ENCODE data around the gene R3HDM1.

DNA sequence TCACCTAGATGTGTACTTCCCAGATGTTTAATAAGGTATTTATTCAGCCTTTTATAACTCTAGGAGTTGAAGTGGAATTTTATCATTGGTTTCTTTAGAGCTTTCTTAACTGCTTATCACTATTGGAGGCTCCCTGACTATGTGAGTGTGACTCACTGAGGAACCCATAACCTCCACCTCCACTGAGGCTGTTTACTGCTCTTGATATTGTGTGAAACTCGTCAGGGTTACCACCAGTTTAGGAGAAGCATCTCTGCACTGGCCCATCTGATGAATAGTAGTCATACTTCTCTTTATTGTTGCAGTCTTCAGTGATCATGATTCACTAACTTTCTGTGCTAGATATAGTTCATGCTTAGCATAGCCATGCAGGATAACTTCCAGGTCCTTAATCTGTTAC, 130.8 kb downstream of the R3HDM1 start:
- TF ChIP-seq, protein P1, sequence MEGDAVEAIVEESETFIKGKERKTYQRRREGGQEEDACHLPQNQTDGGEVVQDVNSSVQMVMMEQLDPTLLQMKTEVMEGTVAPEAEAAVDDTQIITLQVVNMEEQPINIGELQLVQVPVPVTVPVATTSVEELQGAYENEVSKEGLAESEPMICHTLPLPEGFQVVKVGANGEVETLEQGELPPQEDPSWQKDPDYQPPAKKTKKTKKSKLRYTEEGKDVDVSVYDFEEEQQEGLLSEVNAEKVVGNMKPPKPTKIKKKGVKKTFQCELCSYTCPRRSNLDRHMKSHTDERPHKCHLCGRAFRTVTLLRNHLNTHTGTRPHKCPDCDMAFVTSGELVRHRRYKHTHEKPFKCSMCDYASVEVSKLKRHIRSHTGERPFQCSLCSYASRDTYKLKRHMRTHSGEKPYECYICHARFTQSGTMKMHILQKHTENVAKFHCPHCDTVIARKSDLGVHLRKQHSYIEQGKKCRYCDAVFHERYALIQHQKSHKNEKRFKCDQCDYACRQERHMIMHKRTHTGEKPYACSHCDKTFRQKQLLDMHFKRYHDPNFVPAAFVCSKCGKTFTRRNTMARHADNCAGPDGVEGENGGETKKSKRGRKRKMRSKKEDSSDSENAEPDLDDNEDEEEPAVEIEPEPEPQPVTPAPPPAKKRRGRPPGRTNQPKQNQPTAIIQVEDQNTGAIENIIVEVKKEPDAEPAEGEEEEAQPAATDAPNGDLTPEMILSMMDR (IDR thresholded peaks at IDR 0.05) = no peak
- no peak for TF ChIP-seq POLR2A (IDR thresholded peaks at IDR 0.05)

Measured in heart left ventricle (tissue), 13 donors.